GM12875 (cell line): Measurements from ENCODE around the gene CRHR1.

Experiments
- H3K4me3 ChIP-seq: one replicate; pipeline ENCODE4 v1.5.1; 2011; ENCODE audit warnings: low read depth, low read length, control low read depth
- CTCF ChIP-seq: IDR thresholded peaks from 2 replicates; pipeline ENCODE4 v1.5.1; 2011; ENCODE audit warnings: low read depth, mild to moderate bottlenecking, control low read depth, inconsistent platforms, low read length, moderate library complexity, borderline replicate concordance; ENCODE audit not compliant: insufficient read depth

CRHR1 gene

GRCh38 chr17:45751466-45751865, 32.7 kb upstream of the CRHR1 start:
- no peak for TF ChIP-seq CTCF
- no peak overlapping the region for H3K4me3 ChIP-seq

GRCh38 chr17:45752246-45752645, 31.9 kb upstream of the CRHR1 start:
- no peak for TF ChIP-seq CTCF

GRCh38 chr17:45753645-45754225, 30.4 kb upstream of the CRHR1 start:
- H3K4me3 ChIP-seq = no peak overlapping the region
- TF ChIP-seq CTCF = no peak

More at GRCh38 chr17:45752246-45752645, 31.9 kb upstream of the CRHR1 start:
- no peak overlapping the region for H3K4me3 ChIP-seq

GRCh38 chr17:45755050-45755449, 29.1 kb upstream of the CRHR1 start:
- H3K4me3 ChIP-seq = no peak overlapping the region
- no peak for TF ChIP-seq CTCF

GRCh38 chr17:45756266-45756991, 27.7 kb upstream of the CRHR1 start:
- H3K4me3 ChIP-seq = no peak overlapping the region
- no peak for TF ChIP-seq CTCF

GRCh38 chr17:45757431-45758218, 26.5 kb upstream of the CRHR1 start:
- no peak for TF ChIP-seq CTCF
- H3K4me3 ChIP-seq = no peak overlapping the region

- no peak for TF ChIP-seq CTCF
- no peak overlapping the region for H3K4me3 ChIP-seq
Measured at GRCh38 chr17:45758544-45758943, 25.6 kb upstream of the CRHR1 start.
